ENCODE measurements around the gene CITED4. TPM values are rescaled to one million over a fixed set of nuclear protein-coding genes. Genes with fewer than 3 reads are reported as not detected.

Gene CITED4
- total and polyA plus RNA-seq, 2 donors (not counting 3 experiments of a cell fraction or from before 2014, with no cell fraction given) = 3.8 to 11.3 TPM

DNA sequence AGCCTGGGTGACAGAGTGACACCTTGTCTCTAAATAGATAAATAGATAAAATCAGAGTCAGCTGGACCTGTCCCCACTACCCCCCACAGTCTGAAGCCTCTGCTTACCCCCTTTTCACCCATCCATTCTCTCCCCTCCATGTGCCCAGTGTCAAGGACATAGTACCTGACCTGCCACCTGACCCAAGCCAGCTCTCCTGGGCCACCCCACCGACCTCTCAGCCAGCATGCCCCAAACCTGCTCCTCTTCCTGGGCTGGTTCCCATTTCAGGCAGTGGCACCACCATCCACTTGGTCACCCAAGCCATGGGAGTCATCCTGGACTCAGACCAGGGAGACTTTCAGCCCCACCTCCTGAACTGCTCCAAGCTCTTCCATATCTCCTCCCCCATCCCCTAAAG, 28.2 kb downstream of the CITED4 start:
- FAIRE-seq (no peak), DNase-seq (ENCODE audit: low read depth, low spot score) (no peak)
- no peaks in the 10 kb centered on the region for H4K20me1 ChIP-seq (replicated peaks; ENCODE audit: control insufficient read depth, extremely low read depth, insufficient read depth, low read length)
- H3K9me1 ChIP-seq (replicated peaks; ENCODE audit: control insufficient read depth, extremely low read depth, insufficient read depth, low read length) = no peaks in the 10 kb centered on the region
- H3K9ac ChIP-seq (replicated peaks; ENCODE audit: extremely low read depth, insufficient read depth, low read length) = no peak overlapping the region
- ChIA-PET CTCF (interaction anchor here (1.7 kb wide), 1 partner anchor 60 kb away, joined by 5 read pairs; no protein-coding TSS in a partner anchor), POLR2A (no interaction called here)
- no peaks in the 10 kb centered on the region for H3K36me3 ChIP-seq (ENCODE audit: control insufficient read depth in 2 of 2, extremely low read depth in 1 of 2, insufficient read depth in 2 of 2, low read length in 2 of 2)
- no TSS peak for BruUV-seq (replicated peaks)
- dilution Hi-C loops (cut with MboI; ENCODE audit: extremely low pct_ligation_motif_present, low sequenced_read_pairs) = no loop called here
- H2AFZ ChIP-seq (ENCODE audit: low read depth, low read length) = no peak overlapping the region
- H3K27ac ChIP-seq (ENCODE audit: insufficient read depth, low read depth, low read length) = no peak overlapping the region
- intact Hi-C loops (cut with micrococcal nuclease) = no loop called here
- H3K9me3 ChIP-seq (replicated peaks; ENCODE audit: control insufficient read depth, insufficient read depth, low read length) = no peaks in the 10 kb centered on the region
- no peak overlapping the region for H3K4me2 ChIP-seq (ENCODE audit: insufficient read depth, low read length)
- H3K27me3 ChIP-seq (ENCODE audit: control insufficient read depth in 2 of 2, insufficient read depth in 2 of 2, low read length in 2 of 2) = peaks cover 7 to 17% of the 10 kb centered on the region in 2 experiments
- TF ChIP-seq, protein P1, sequence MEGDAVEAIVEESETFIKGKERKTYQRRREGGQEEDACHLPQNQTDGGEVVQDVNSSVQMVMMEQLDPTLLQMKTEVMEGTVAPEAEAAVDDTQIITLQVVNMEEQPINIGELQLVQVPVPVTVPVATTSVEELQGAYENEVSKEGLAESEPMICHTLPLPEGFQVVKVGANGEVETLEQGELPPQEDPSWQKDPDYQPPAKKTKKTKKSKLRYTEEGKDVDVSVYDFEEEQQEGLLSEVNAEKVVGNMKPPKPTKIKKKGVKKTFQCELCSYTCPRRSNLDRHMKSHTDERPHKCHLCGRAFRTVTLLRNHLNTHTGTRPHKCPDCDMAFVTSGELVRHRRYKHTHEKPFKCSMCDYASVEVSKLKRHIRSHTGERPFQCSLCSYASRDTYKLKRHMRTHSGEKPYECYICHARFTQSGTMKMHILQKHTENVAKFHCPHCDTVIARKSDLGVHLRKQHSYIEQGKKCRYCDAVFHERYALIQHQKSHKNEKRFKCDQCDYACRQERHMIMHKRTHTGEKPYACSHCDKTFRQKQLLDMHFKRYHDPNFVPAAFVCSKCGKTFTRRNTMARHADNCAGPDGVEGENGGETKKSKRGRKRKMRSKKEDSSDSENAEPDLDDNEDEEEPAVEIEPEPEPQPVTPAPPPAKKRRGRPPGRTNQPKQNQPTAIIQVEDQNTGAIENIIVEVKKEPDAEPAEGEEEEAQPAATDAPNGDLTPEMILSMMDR (IDR thresholded peaks at IDR 0.05; ENCODE audit: extremely low read depth in 1 of 2, insufficient read depth in 1 of 2, low read depth in 1 of 2, low read length in 2 of 2) = no peak
- TF ChIP-seq GATA2 (IDR thresholded peaks at IDR 0.05; ENCODE audit: insufficient read depth, insufficient read length, low read depth, low read length) (no peak), FOS (IDR thresholded peaks at IDR 0.05; ENCODE audit: borderline replicate concordance, insufficient read depth, low read length) (no peak), POLR2A (IDR thresholded peaks at IDR 0.05; ENCODE audit: low read depth, low read length) (no peak)
- H3K4me1 ChIP-seq (ENCODE audit: control insufficient read depth, extremely low read depth, insufficient read depth, low read length) = no peaks in the 10 kb centered on the region
- no peak overlapping the region for H3K4me3 ChIP-seq (replicated peaks in 1 of 3; ENCODE audit: insufficient read depth in 1 of 3, low read depth in 1 of 3, low read length in 3 of 3)
- H3K79me2 ChIP-seq (ENCODE audit: control insufficient read depth, insufficient read depth, low read length) = no peaks in the 10 kb centered on the region

DNA sequence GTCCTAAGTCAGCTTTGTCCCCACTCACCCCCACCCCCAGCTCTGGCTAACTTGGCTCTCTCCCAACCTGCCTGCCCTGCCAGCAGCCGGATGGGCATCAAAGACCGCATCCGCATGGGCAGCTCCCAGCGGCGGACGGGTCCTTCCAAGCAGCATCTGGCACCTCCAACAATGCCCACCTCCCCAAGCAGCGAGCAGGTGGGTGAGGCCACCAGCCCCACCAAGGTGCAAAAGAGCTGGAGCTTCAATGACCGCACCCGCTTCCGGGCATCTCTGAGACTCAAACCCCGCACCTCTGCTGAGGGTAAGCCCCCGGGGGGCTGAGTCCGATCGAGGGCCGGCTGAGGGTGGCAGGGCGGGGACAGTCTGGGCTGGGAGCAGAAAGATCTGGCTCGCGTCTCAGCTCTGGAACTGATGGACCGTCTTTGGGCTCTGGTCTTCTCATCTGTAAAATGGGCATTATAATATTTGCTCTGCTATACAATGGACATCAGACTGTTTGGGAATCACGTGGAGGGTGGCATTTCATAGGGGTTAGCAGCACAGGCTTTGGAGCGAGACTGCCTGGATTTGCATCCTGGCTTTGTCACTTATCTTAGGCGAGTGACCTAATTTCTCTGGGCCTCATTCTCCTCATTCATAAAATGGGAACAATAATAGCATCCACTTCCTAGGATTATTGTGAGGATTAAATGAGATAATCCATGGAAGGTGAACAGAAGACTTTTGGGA, 31.0 kb downstream of the CITED4 start:
- Histone ChIP-seq H3K9me3 (replicated peaks; ENCODE audit: control insufficient read depth, insufficient read depth, low read length) (no peaks in the 10 kb centered on the region), H3K27ac (ENCODE audit: insufficient read depth, low read depth, low read length) (no peak overlapping the region), H3K79me2 (ENCODE audit: control insufficient read depth, insufficient read depth, low read length) (no peaks in the 10 kb centered on the region), H3K4me3 (replicated peaks in 1 of 3; ENCODE audit: insufficient read depth in 1 of 3, low read depth in 1 of 3, low read length in 3 of 3) (no peak overlapping the region), H3K4me1 (ENCODE audit: control insufficient read depth, extremely low read depth, insufficient read depth, low read length) (no peaks in the 10 kb centered on the region), H3K9ac (replicated peaks; ENCODE audit: extremely low read depth, insufficient read depth, low read length) (no peak overlapping the region), H2AFZ (ENCODE audit: low read depth, low read length) (no peak overlapping the region), H4K20me1 (replicated peaks; ENCODE audit: control insufficient read depth, extremely low read depth, insufficient read depth, low read length) (no peaks in the 10 kb centered on the region), H3K36me3 (ENCODE audit: control insufficient read depth in 2 of 2, extremely low read depth in 1 of 2, insufficient read depth in 2 of 2, low read length in 2 of 2) (no peaks in the 10 kb centered on the region), H3K9me1 (replicated peaks; ENCODE audit: control insufficient read depth, extremely low read depth, insufficient read depth, low read length) (no peaks in the 10 kb centered on the region), H3K4me2 (ENCODE audit: insufficient read depth, low read length) (no peak overlapping the region), H3K27me3 (ENCODE audit: control insufficient read depth in 2 of 2, insufficient read depth in 2 of 2, low read length in 2 of 2) (peaks cover 0 to 14% of the 10 kb centered on the region in 2 experiments)
- TF ChIP-seq MYC (IDR thresholded peaks at IDR 0.05; ENCODE audit: low read depth, low read length) (no peak), EZH2 (IDR thresholded peaks at IDR 0.05; ENCODE audit: borderline replicate concordance, low read depth, low read length, severe bottlenecking) (no peak), GATA2 (IDR thresholded peaks at IDR 0.05; ENCODE audit: insufficient read depth, insufficient read length, low read depth, low read length) (no peak), JUN (IDR thresholded peaks at IDR 0.05; ENCODE audit: borderline replicate concordance, insufficient read depth, insufficient read length, low read depth) (no peak), POLR2AphosphoS5 (IDR thresholded peaks at IDR 0.05; ENCODE audit: insufficient read depth, low read depth, low read length) (no peak), POLR2A (IDR thresholded peaks at IDR 0.05; ENCODE audit: low read depth, low read length) (no peak), FOS (IDR thresholded peaks at IDR 0.05; ENCODE audit: borderline replicate concordance, insufficient read depth, low read length) (no peak)
- TF ChIP-seq, protein P2, sequence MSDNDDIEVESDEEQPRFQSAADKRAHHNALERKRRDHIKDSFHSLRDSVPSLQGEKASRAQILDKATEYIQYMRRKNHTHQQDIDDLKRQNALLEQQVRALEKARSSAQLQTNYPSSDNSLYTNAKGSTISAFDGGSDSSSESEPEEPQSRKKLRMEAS (IDR thresholded peaks at IDR 0.05; ENCODE audit: insufficient read depth, insufficient read length) = no peak
- TF ChIP-seq, protein P1 (IDR thresholded peaks at IDR 0.05; ENCODE audit: extremely low read depth in 1 of 2, insufficient read depth in 1 of 2, low read depth in 1 of 2, low read length in 2 of 2) = no peak
- CTCF ChIA-PET = interaction anchor here (1.0 to 1.4 kb wide), 3 partner anchors 15 to 121 kb away, joined by 3 to 5 read pairs (median 4); no protein-coding TSS in a partner anchor
- POLR2A ChIA-PET = no interaction called here
- intact Hi-C loops (cut with micrococcal nuclease) = no loop called here
- BruUV-seq (replicated peaks) = no TSS peak
- no peak for DNase-seq (ENCODE audit: low read depth, low spot score)
- dilution Hi-C loops (cut with MboI; ENCODE audit: extremely low pct_ligation_motif_present, low sequenced_read_pairs) = no loop called here
- FAIRE-seq = no peak
